ENCODE results near the gene TSHZ3. TPM values are rescaled to one million over a fixed set of nuclear protein-coding genes. Genes with fewer than 3 reads are reported as not detected.

Gene TSHZ3
- total RNA-seq, 1 experiment from 2014 or later = not detected

DNA sequence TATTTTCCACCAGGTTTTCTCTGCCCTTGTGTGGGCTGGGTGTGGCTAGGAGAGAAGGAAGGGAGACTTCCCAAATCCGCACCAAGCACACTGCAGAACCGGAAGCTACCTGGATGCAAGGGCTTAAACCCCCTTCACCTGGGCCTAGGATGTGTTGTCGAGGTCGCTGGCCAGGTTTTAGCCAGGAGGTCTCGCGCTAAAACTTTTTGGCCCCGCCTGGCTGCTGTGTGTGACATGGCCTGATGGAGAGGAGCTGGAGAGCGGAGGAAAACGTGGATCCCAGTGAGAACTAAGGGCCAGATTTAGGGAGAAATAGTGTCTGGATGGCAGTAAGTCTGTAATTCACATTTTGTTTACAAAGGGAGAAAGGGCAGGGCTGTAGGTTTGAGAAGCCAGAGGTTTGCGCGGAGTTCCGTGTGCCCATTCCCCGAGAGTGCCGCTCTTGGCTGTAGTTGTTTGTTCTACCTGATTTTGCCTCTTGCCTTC lies 3.1 kb upstream of the TSHZ3 start:
- H3K9me3 Mint-ChIP-seq (ENCODE audit: unreplicated experiment) = peaks cover 23% of the 10 kb centered on the region
- H3K27ac Mint-ChIP-seq (ENCODE audit: low read depth, unreplicated experiment) = no peak overlapping the region
- H3K36me3 Mint-ChIP-seq (ENCODE audit: insufficient read depth, unreplicated experiment) = peaks cover 12% of the 10 kb centered on the region
- H3K4me3 Mint-ChIP-seq (ENCODE audit: unreplicated experiment) = no peak overlapping the region
- POLR2A ChIA-PET = no interaction called here
- DNase-seq (ENCODE audit: unreplicated experiment) = no peak
- H3K4me1 Mint-ChIP-seq (ENCODE audit: insufficient read depth, unreplicated experiment) = no peaks in the 10 kb centered on the region
- H3K27me3 Mint-ChIP-seq (ENCODE audit: insufficient read depth, unreplicated experiment) = no peaks in the 10 kb centered on the region
- TF ChIP-seq, protein P1, sequence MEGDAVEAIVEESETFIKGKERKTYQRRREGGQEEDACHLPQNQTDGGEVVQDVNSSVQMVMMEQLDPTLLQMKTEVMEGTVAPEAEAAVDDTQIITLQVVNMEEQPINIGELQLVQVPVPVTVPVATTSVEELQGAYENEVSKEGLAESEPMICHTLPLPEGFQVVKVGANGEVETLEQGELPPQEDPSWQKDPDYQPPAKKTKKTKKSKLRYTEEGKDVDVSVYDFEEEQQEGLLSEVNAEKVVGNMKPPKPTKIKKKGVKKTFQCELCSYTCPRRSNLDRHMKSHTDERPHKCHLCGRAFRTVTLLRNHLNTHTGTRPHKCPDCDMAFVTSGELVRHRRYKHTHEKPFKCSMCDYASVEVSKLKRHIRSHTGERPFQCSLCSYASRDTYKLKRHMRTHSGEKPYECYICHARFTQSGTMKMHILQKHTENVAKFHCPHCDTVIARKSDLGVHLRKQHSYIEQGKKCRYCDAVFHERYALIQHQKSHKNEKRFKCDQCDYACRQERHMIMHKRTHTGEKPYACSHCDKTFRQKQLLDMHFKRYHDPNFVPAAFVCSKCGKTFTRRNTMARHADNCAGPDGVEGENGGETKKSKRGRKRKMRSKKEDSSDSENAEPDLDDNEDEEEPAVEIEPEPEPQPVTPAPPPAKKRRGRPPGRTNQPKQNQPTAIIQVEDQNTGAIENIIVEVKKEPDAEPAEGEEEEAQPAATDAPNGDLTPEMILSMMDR (IDR thresholded peaks at IDR 0.05; ENCODE audit: unreplicated experiment) = no peak
- intact Hi-C loops (cut with micrococcal nuclease) = no loop called here
- CTCF ChIA-PET = interaction anchor here (0.7 kb wide), 1 partner anchor 685 kb away, joined by 3 read pairs; no protein-coding TSS in a partner anchor
- no TSS peak for BruUV-seq (replicated peaks)

DNA sequence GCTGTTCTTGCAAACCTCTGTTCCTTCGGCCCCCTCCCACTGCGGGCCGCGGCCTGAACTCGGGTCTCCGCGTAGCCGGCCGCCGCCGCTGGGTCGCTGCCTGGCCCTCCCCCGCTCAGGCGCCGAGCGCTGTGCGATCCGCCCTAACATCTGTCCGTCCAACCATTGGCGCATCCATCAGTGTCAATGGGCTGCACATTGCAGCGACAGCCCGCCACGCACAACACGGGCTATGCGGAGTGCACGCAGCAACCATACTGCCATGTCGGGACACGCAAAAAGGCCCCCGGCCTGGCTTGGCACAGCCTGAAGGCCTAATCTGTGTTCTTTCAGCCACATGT lies 2.6 kb upstream of the TSHZ3 start:
- no peaks in the 10 kb centered on the region for H3K27me3 Mint-ChIP-seq (ENCODE audit: insufficient read depth, unreplicated experiment)
- POLR2A ChIA-PET = no interaction called here
- DNase-seq (ENCODE audit: unreplicated experiment) = no peak
- intact Hi-C loops (cut with micrococcal nuclease) = no loop called here
- no peak overlapping the region for H3K4me3 Mint-ChIP-seq (ENCODE audit: unreplicated experiment)
- no peak overlapping the region for H3K27ac Mint-ChIP-seq (ENCODE audit: low read depth, unreplicated experiment)
- CTCF ChIA-PET = interaction anchor here (0.7 kb wide), 1 partner anchor 685 kb away, joined by 3 read pairs; no protein-coding TSS in a partner anchor
- BruUV-seq (replicated peaks) = no TSS peak
- peaks cover 12% of the 10 kb centered on the region for H3K36me3 Mint-ChIP-seq (ENCODE audit: insufficient read depth, unreplicated experiment)
- H3K9me3 Mint-ChIP-seq (ENCODE audit: unreplicated experiment) = peaks cover 23% of the 10 kb centered on the region
- no peaks in the 10 kb centered on the region for H3K4me1 Mint-ChIP-seq (ENCODE audit: insufficient read depth, unreplicated experiment)
- TF ChIP-seq, protein P1 (IDR thresholded peaks at IDR 0.05; ENCODE audit: unreplicated experiment) = no peak

DNA sequence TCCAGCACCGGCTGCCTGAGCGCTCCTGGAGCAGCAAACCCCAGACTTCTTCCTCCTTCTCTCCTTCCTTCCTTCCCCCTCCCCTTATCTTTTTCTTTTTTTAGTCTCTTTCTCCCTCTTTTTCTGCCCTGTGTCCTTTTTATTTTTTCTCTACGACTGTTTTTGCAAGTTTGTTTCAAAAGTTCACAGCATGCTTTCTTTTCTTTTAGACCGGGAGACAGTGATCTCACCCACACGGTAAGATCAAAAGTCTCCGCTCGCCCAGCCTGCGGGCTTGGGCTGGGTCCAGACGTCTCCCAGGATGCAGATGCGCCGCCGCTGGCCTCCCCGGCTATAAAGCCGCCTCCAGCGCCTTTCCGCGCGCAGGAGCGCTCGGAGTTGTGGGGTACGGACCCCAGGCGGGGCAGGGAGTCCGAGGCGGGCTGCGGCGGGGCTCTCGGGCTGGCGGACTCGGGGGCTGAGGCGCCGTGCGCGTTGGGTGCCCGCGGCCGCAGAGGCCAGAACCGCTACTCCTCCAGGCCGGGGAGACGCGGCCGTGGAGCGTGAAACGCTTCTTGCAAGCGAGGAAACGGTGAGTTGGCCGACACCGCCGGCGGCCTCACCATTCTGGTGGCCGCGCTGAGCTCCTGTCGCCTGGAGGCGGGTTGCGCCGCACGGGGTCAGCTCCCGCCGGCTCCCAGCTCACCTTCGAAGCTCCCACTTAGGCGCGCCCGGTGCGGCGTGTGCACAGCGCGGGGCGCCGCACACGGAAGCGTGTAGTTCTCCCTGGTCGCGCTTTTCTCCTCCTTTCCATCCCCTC lies 2.0 kb upstream of the TSHZ3 start:
- TF ChIP-seq, protein P1 (IDR thresholded peaks at IDR 0.05; ENCODE audit: unreplicated experiment) = no peak
- peaks cover 12% of the 10 kb centered on the region for H3K36me3 Mint-ChIP-seq (ENCODE audit: insufficient read depth, unreplicated experiment)
- no TSS peak for BruUV-seq (replicated peaks)
- no peaks in the 10 kb centered on the region for H3K27me3 Mint-ChIP-seq (ENCODE audit: insufficient read depth, unreplicated experiment)
- DNase-seq (ENCODE audit: unreplicated experiment) = no peak
- no peak overlapping the region for H3K4me3 Mint-ChIP-seq (ENCODE audit: unreplicated experiment)
- ChIA-PET CTCF (no interaction called here), POLR2A (no interaction called here)
- no peaks in the 10 kb centered on the region for H3K4me1 Mint-ChIP-seq (ENCODE audit: insufficient read depth, unreplicated experiment)
- no peak overlapping the region for H3K27ac Mint-ChIP-seq (ENCODE audit: low read depth, unreplicated experiment)
- intact Hi-C loops (cut with micrococcal nuclease) = no loop called here
- H3K9me3 Mint-ChIP-seq (ENCODE audit: unreplicated experiment) = peaks cover 17% of the 10 kb centered on the region

DNA sequence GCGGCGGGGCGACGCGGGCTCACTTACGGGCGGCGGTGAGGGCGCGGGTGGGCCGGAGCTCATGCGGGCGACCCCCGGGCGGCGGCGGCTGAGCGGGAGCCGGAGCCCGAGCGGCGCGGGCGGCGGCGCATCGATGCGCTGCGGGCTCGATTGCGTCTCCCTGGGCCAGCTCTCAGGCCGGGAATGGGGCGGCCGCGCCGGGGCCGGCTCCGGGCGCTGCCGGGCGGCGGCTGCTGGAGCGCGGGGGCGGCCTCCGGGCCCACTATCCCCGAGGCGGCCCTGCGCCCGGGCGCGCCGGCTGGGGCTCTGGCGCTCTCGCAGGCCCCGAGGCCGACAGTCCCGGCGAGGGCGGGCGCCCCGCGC lies 1.4 kb upstream of the TSHZ3 start:
- Mint-ChIP-seq H3K9me3 (ENCODE audit: unreplicated experiment) (peaks cover 15% of the 10 kb centered on the region), H3K4me3 (ENCODE audit: unreplicated experiment) (no peak overlapping the region), H3K27me3 (ENCODE audit: insufficient read depth, unreplicated experiment) (no peaks in the 10 kb centered on the region), H3K4me1 (ENCODE audit: insufficient read depth, unreplicated experiment) (no peaks in the 10 kb centered on the region), H3K36me3 (ENCODE audit: insufficient read depth, unreplicated experiment) (peaks cover 12% of the 10 kb centered on the region), H3K27ac (ENCODE audit: low read depth, unreplicated experiment) (no peak overlapping the region)
- ChIA-PET POLR2A (no interaction called here), CTCF (no interaction called here)
- no TSS peak for BruUV-seq (replicated peaks)
- no peak for DNase-seq (ENCODE audit: unreplicated experiment)
- intact Hi-C loops (cut with micrococcal nuclease) = no loop called here
- TF ChIP-seq, protein P1 (IDR thresholded peaks at IDR 0.05; ENCODE audit: unreplicated experiment) = no peak

Measured in MCF 10A (cell line).